Keratinocyte (primary cell): ENCODE results near the gene SLC6A7. TPM values are rescaled to one million over a fixed set of nuclear protein-coding genes. Genes with fewer than 3 reads are reported as not detected.

Experiments used
- DNase-seq: peaks from one replicate; pipeline ENCODE4 v3.0.0-alpha.2; 2011; ENCODE audit warnings: low read depth, missing footprints, low spot score
- FAIRE-seq: peaks from 2 replicates; lab custom pipeline; 2011; peaks lifted over from hg19 to GRCh38; lab: Jason Lieb, UNC
- H2AFZ ChIP-seq: 2 replicates; pipeline ENCODE4 v1.6.0; 2012; ENCODE audit warnings: low read length, control low read depth, inconsistent platforms; ENCODE audit not compliant: control insufficient read depth
- H3K27ac ChIP-seq: 2 replicates; pipeline ENCODE4 v1.5.1; 2011; ENCODE audit warnings: low read length; ENCODE audit not compliant: control insufficient read depth, insufficient read depth
- H3K27me3 ChIP-seq: 3 replicates; pipeline ENCODE4 v1.6.0; 2011; ENCODE audit warnings: low read length; ENCODE audit not compliant: control insufficient read depth, insufficient read depth; ENCODE audit errors: extremely low read depth
- H3K36me3 ChIP-seq, 2 experiments: 2 replicates in 1 of 2; 3 replicates in 1 of 2; pipeline ENCODE4 v1.5.1; 2011; ENCODE audit warnings: low read length in 2 of 2, mild to moderate bottlenecking in 1 of 2; ENCODE audit not compliant: control insufficient read depth in 2 of 2, insufficient read depth in 2 of 2; ENCODE audit errors: extremely low read depth in 1 of 2
- H3K4me1 ChIP-seq: 3 replicates; pipeline ENCODE4 v1.5.1; 2011; ENCODE audit warnings: low read length; ENCODE audit not compliant: control insufficient read depth, insufficient read depth; ENCODE audit errors: extremely low read depth
- H3K4me2 ChIP-seq: 3 replicates; pipeline ENCODE4 v1.6.0; 2011; ENCODE audit warnings: low read depth, low read length; ENCODE audit not compliant: control insufficient read depth, insufficient read depth; ENCODE audit errors: extremely low read depth
- H3K4me3 ChIP-seq, 3 experiments: fragments of 200-600 bp in 1 of 3; sonication (generic) in 1 of 3; 2 replicates in 2 of 3; 3 replicates in 1 of 3; pipeline ENCODE4 v1.5.1; 2011 to 2016; ENCODE audit warnings: low read length in 3 of 3, mild to moderate bottlenecking in 3 of 3, control low read depth in 2 of 3, inconsistent platforms in 1 of 3, low read depth in 1 of 3, mixed read lengths in 1 of 3, mixed run types in 1 of 3, moderate library complexity in 1 of 3; ENCODE audit not compliant: control insufficient read depth in 2 of 3, insufficient read depth in 2 of 3; ENCODE audit errors: extremely low read depth in 1 of 3
- H3K79me2 ChIP-seq: 2 replicates; pipeline ENCODE4 v1.6.0; 2012; ENCODE audit warnings: low read length; ENCODE audit not compliant: control insufficient read depth, insufficient read depth
- H3K9ac ChIP-seq: 3 replicates; pipeline ENCODE4 v1.6.0; 2011; ENCODE audit warnings: low read length; ENCODE audit not compliant: control insufficient read depth, insufficient read depth; ENCODE audit errors: extremely low read depth
- H3K9me1 ChIP-seq: 3 replicates; pipeline ENCODE4 v1.6.0; 2011; ENCODE audit warnings: low read length; ENCODE audit not compliant: control insufficient read depth, insufficient read depth; ENCODE audit errors: extremely low read depth
- H3K9me3 ChIP-seq: 2 replicates; pipeline ENCODE4 v1.5.1; 2012; ENCODE audit warnings: low read depth, low read length; ENCODE audit not compliant: control insufficient read depth
- H4K20me1 ChIP-seq: 3 replicates; pipeline ENCODE4 v1.6.0; 2011; ENCODE audit warnings: low read length; ENCODE audit not compliant: control insufficient read depth, insufficient read depth; ENCODE audit errors: extremely low read depth
- CTCF ChIP-seq, 3 experiments: IDR thresholded peaks in 1 of 3; conservative IDR thresholded peaks in 1 of 3; optimal IDR thresholded peaks in 1 of 3; 2 replicates in 2 of 3; 3 replicates in 1 of 3; pipeline versions ENCODE3 to v1.5.1; 2011; ENCODE audit warnings: low read length in 3 of 3, mild to moderate bottlenecking in 3 of 3, moderate library complexity in 2 of 3, control low read depth in 1 of 3, inconsistent platforms in 1 of 3; ENCODE audit not compliant: insufficient read depth in 2 of 3; ENCODE audit errors: extremely low read depth in 1 of 3
- EZH2 ChIP-seq: IDR thresholded peaks from one replicate; pipeline ENCODE4 v1.6.1; 2012; ENCODE audit warnings: inconsistent platforms, mild to moderate bottlenecking, low read length, moderate library complexity
- dilution Hi-C: fragments of 300-500 bp; cut with MboI; formaldehyde crosslinking; loops from one replicate; pipeline ENCODE4 v1.7.0; 2020; ENCODE audit warnings: low sequenced_read_pairs; ENCODE audit not compliant: extremely low pct_ligation_motif_present
- polyA plus RNA-seq, 5 experiments: library from polyadenylated mRNA; depleted of rRNA in 3 of 5; stranded (reverse) in 3 of 5; stranded (forward) in 1 of 5; unstranded in 1 of 5; fragments of >200 nt; gene quantifications; 1 replicate in 1 of 5; 2 replicates in 3 of 5; 3 replicates in 1 of 5; pipeline versions ENCODE4 v1.2.1 to v1.2.3, GENCODE V29; 2011 to 2012; ENCODE audit warnings: missing spikeins in 2 of 5, low read depth in 1 of 5, low replicate concordance in 1 of 5

SLC6A7 gene
- polyA plus RNA-seq, 1 donor (not counting 4 experiments of a cell fraction or from before 2014, with no cell fraction given) = not detected

GRCh38 chr5:150154618-150155128 lies 35.2 kb upstream of the SLC6A7 start:
- H3K27ac ChIP-seq = no peak overlapping the region
- no peaks in the 10 kb centered on the region for H3K9me1 ChIP-seq
- H3K27me3 ChIP-seq = peaks cover 39% of the 10 kb centered on the region
- H3K4me3 ChIP-seq = no peak overlapping the region
- H4K20me1 ChIP-seq = no peaks in the 10 kb centered on the region
- dilution Hi-C loops = no loop called here
- TF ChIP-seq CTCF (optimal IDR thresholded peaks at IDR 0.05 in 1 of 3, IDR thresholded peaks at IDR 0.05 in 1 of 3, conservative IDR thresholded peaks at IDR 0.05 in 1 of 3; ENCODE audit: extremely low read depth in 1 of 3, insufficient read depth in 2 of 3, low read length in 3 of 3) = no peak
- TF ChIP-seq EZH2 = no peak
- H3K4me2 ChIP-seq = no peak overlapping the region
- H3K79me2 ChIP-seq = no peaks in the 10 kb centered on the region
- no peaks in the 10 kb centered on the region for H3K9me3 ChIP-seq
- FAIRE-seq = no peak
- H2AFZ ChIP-seq = no peak overlapping the region
- no peak overlapping the region for H3K9ac ChIP-seq
- no peak for DNase-seq
- no peaks in the 10 kb centered on the region for H3K4me1 ChIP-seq
- H3K36me3 ChIP-seq = no peaks in the 10 kb centered on the region

- DNase-seq = no peak
- no peak for FAIRE-seq
- Histone ChIP-seq H3K4me2 (no peak within 1 kb of the TSS), H3K9me3 (no peaks in the 10 kb centered on the region), H2AFZ (no peak within 1 kb of the TSS), H3K36me3 (no peaks in the 10 kb centered on the region), H3K27ac (no peak within 1 kb of the TSS), H3K9ac (no peak within 1 kb of the TSS), H3K9me1 (no peaks in the 10 kb centered on the region), H4K20me1 (no peaks in the 10 kb centered on the region), H3K4me1 (no peaks in the 10 kb centered on the region), H3K4me3 (no peak within 1 kb of the TSS), H3K27me3 (peaks cover 39% of the 10 kb centered on the region), H3K79me2 (no peaks in the 10 kb centered on the region)
- dilution Hi-C loops = no loop called here
- TF ChIP-seq CTCF (optimal IDR thresholded peaks at IDR 0.05 in 1 of 3, IDR thresholded peaks at IDR 0.05 in 1 of 3, conservative IDR thresholded peaks at IDR 0.05 in 1 of 3; ENCODE audit: extremely low read depth in 1 of 3, insufficient read depth in 2 of 3, low read length in 3 of 3) = no peak
- no peak for TF ChIP-seq EZH2
Measured at GRCh38 chr5:150155258-150156026, 34.4 kb upstream of the SLC6A7 start, which contains the start of gene PDGFRB. Gene PDGFRB (minus strand): TSS chr5:150155845. CDS start chr5:150137047, 18,798 bp downstream.
